IPS-18a (cell line): ENCODE data around the gene MYO5B.

Experiments
- H3K27ac ChIP-seq: one replicate; pipeline ENCODE4 v1.5.1; 2013; ENCODE audit warnings: low read length
- H3K27me3 ChIP-seq: one replicate; pipeline ENCODE4 v1.6.1; 2013; ENCODE audit warnings: mild to moderate bottlenecking, low read length; ENCODE audit not compliant: control insufficient read depth, insufficient read depth
- H3K36me3 ChIP-seq: one replicate; pipeline ENCODE4 v1.6.1; 2013; ENCODE audit warnings: low read depth, low read length; ENCODE audit not compliant: control insufficient read depth
- H3K4me1 ChIP-seq: one replicate; pipeline ENCODE4 v1.6.1; 2013; ENCODE audit warnings: low read depth, low read length; ENCODE audit not compliant: control insufficient read depth
- H3K4me3 ChIP-seq: one replicate; pipeline ENCODE4 v1.5.1; 2013; ENCODE audit warnings: low read length
- H3K9ac ChIP-seq: one replicate; pipeline ENCODE4 v1.6.1; 2013; ENCODE audit warnings: mild to moderate bottlenecking, low read length, moderate library complexity
- H3K9me3 ChIP-seq: one replicate; pipeline ENCODE4 v1.6.1; 2013; ENCODE audit warnings: low read depth, low read length; ENCODE audit not compliant: control insufficient read depth

Gene MYO5B

GRCh38 chr18:50163505-50163904 is 31.4 kb downstream of the MYO5B start:
- Histone ChIP-seq H3K36me3 (no peaks in the 10 kb centered on the region), H3K4me1 (peaks cover 16% of the 10 kb centered on the region), H3K4me3 (no peak overlapping the region), H3K9ac (no peak overlapping the region), H3K27ac (no peak overlapping the region), H3K9me3 (no peaks in the 10 kb centered on the region), H3K27me3 (no peaks in the 10 kb centered on the region)

- Histone ChIP-seq H3K36me3 (no peaks in the 10 kb centered on the region), H3K27me3 (no peaks in the 10 kb centered on the region), H3K9me3 (no peaks in the 10 kb centered on the region), H3K4me3 (no peak overlapping the region), H3K9ac (no peak overlapping the region), H3K27ac (no peak overlapping the region), H3K4me1 (peaks cover 16% of the 10 kb centered on the region)
These were observed 32.3 kb downstream of the MYO5B start for GRCh38 chr18:50162486-50163304.

- Histone ChIP-seq H3K4me1 (peaks cover 16% of the 10 kb centered on the region), H3K27ac (no peak overlapping the region), H3K27me3 (no peaks in the 10 kb centered on the region), H3K36me3 (no peaks in the 10 kb centered on the region), H3K9me3 (no peaks in the 10 kb centered on the region), H3K9ac (no peak overlapping the region), H3K4me3 (no peak overlapping the region)
These were observed 33.2 kb downstream of the MYO5B start for GRCh38 chr18:50161597-50162205.

GRCh38 chr18:50159654-50160046 is 35.3 kb downstream of the MYO5B start:
- Histone ChIP-seq H3K9me3 (no peaks in the 10 kb centered on the region), H3K9ac (no peak overlapping the region), H3K27me3 (no peaks in the 10 kb centered on the region), H3K4me1 (peaks cover 16% of the 10 kb centered on the region), H3K27ac (no peak overlapping the region), H3K36me3 (no peaks in the 10 kb centered on the region), H3K4me3 (no peak overlapping the region)

- Histone ChIP-seq H3K27ac (no peak overlapping the region), H3K9ac (no peak overlapping the region), H3K4me1 (peaks cover 16% of the 10 kb centered on the region), H3K4me3 (no peak overlapping the region), H3K9me3 (no peaks in the 10 kb centered on the region), H3K36me3 (no peaks in the 10 kb centered on the region), H3K27me3 (no peaks in the 10 kb centered on the region)
These were observed 35.9 kb downstream of the MYO5B start for GRCh38 chr18:50158866-50159653.

GRCh38 chr18:50155406-50155805 is 39.5 kb downstream of the MYO5B start:
- H3K4me3 ChIP-seq: no peak overlapping the region
- H3K27me3 ChIP-seq: no peaks in the 10 kb centered on the region
- no peaks in the 10 kb centered on the region for H3K9me3 ChIP-seq
- no peak overlapping the region for H3K9ac ChIP-seq
- H3K27ac ChIP-seq: no peak overlapping the region
- H3K4me1 ChIP-seq: peaks cover 8% of the 10 kb centered on the region
- no peaks in the 10 kb centered on the region for H3K36me3 ChIP-seq

- Histone ChIP-seq H3K27me3 (no peaks in the 10 kb centered on the region), H3K9me3 (no peaks in the 10 kb centered on the region), H3K4me3 (no peak overlapping the region), H3K4me1 (peaks cover 8% of the 10 kb centered on the region), H3K36me3 (no peaks in the 10 kb centered on the region), H3K9ac (no peak overlapping the region), H3K27ac (no peak overlapping the region)
These were observed 40.5 kb downstream of the MYO5B start for GRCh38 chr18:50154420-50154819.

GRCh38 chr18:50152900-50153299 is 42.0 kb downstream of the MYO5B start:
- Histone ChIP-seq H3K27ac (no peak overlapping the region), H3K36me3 (no peaks in the 10 kb centered on the region), H3K27me3 (no peaks in the 10 kb centered on the region), H3K9me3 (no peaks in the 10 kb centered on the region), H3K9ac (no peak overlapping the region), H3K4me1 (no peaks in the 10 kb centered on the region), H3K4me3 (no peak overlapping the region)

- Histone ChIP-seq H3K36me3 (no peaks in the 10 kb centered on the region), H3K4me3 (no peak overlapping the region), H3K9me3 (no peaks in the 10 kb centered on the region), H3K27ac (no peak overlapping the region), H3K27me3 (no peaks in the 10 kb centered on the region), H3K9ac (no peak overlapping the region), H3K4me1 (no peaks in the 10 kb centered on the region)
These were observed 43.0 kb downstream of the MYO5B start for GRCh38 chr18:50151926-50152325.

- Histone ChIP-seq H3K4me3 (no peak overlapping the region), H3K9me3 (no peaks in the 10 kb centered on the region), H3K9ac (no peak overlapping the region), H3K36me3 (no peaks in the 10 kb centered on the region), H3K27me3 (no peaks in the 10 kb centered on the region), H3K27ac (no peak overlapping the region), H3K4me1 (no peaks in the 10 kb centered on the region)
These were observed 50.4 kb downstream of the MYO5B start for GRCh38 chr18:50144540-50144939.

GRCh38 chr18:50143886-50144285 is 51.1 kb downstream of the MYO5B start:
- no peak overlapping the region for H3K4me3 ChIP-seq
- H3K9me3 ChIP-seq: no peaks in the 10 kb centered on the region
- H3K27me3 ChIP-seq: no peaks in the 10 kb centered on the region
- H3K36me3 ChIP-seq: no peaks in the 10 kb centered on the region
- no peak overlapping the region for H3K9ac ChIP-seq
- H3K4me1 ChIP-seq: no peaks in the 10 kb centered on the region
- no peak overlapping the region for H3K27ac ChIP-seq
